ENCODE measurements around the gene HS3ST3A1. TPM values are rescaled to one million over a fixed set of nuclear protein-coding genes. Genes with fewer than 3 reads are reported as not detected.

The HS3ST3A1 gene
- total and polyA plus RNA-seq, 2 of the 8 experiments (the other 6 are each of a cell fraction or from before 2014, with no cell fraction given), result 5.4 to 5.7 TPM

DNA sequence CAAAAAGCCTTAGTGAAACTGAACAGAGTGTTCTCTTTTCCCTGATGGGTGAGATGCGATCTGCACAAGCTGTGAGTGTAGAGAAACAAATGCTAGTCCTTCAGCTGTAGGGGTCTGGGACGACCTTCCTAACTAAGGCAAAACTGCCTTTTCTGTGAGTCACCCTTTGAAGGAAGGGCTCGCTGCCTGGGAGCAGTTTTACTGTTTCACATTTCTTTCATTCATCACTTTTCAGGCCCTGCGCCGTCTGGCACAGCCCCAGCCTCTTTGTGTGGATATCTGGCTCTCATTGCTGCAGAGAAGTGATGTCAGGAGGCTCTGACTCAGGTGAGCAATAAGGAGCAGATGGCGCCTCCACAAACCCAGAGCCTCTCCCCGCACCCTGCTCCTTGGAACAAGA is 57.4 kb downstream of the HS3ST3A1 start:
- DNase-seq (ENCODE audit: low read depth in 1 of 2, low spot score in 2 of 2) (peak in 1 of 2 experiments; percentile 9), FAIRE-seq (no peak)
- H2AK5ac ChIP-seq (ENCODE audit: low read depth, low read length), result no peak overlapping the region
- H3K27me3 ChIP-seq (replicated peaks in 1 of 4; ENCODE audit: control insufficient read depth in 3 of 4, extremely low read depth in 1 of 4, insufficient read depth in 3 of 4, low read length in 3 of 4), result no peaks in the 10 kb centered on the region
- H3K4me3 ChIP-seq (ENCODE audit: extremely low read depth in 1 of 4, insufficient read depth in 2 of 4, low read depth in 3 of 4, low read length in 4 of 4), result no peak overlapping the region
- ChIA-PET POLR2A (ENCODE audit: partially characterized antibody) (no interaction called here), CTCF (ENCODE audit: partially characterized antibody) (interaction anchor here (1.0 kb wide), 1 partner anchor 10 kb away, joined by 3 read pairs; no protein-coding TSS in a partner anchor)
- no peak overlapping the region for H2BK15ac ChIP-seq (ENCODE audit: low read length)
- no peak overlapping the region for H3K18ac ChIP-seq (ENCODE audit: extremely low read depth, low read length)
- no peak overlapping the region for H3K4me2 ChIP-seq (ENCODE audit: insufficient read depth in 1 of 2, low read depth in 2 of 2, low read length in 2 of 2)
- no peaks in the 10 kb centered on the region for H4K20me1 ChIP-seq (replicated peaks in 1 of 2; ENCODE audit: control insufficient read depth in 1 of 2, insufficient read depth in 2 of 2, low read length in 2 of 2)
- no peak overlapping the region for H2BK5ac ChIP-seq (ENCODE audit: low read depth, low read length)
- H3K23me2 ChIP-seq (ENCODE audit: low read depth, low read length), result no peaks in the 10 kb centered on the region
- no peak overlapping the region for H3K14ac ChIP-seq (ENCODE audit: insufficient read length)
- H4K91ac ChIP-seq (replicated peaks; ENCODE audit: insufficient read length, low read length), result no peak overlapping the region
- H3K36me3 ChIP-seq (ENCODE audit: control insufficient read depth in 2 of 4, insufficient read depth in 4 of 4, low read length in 3 of 4), result no peaks in the 10 kb centered on the region; a peak in 2 of 8 replicates
- WGBS, 2 experiments (ENCODE audit: extremely low coverage in 1 of 2, insufficient coverage in 1 of 2, insufficient read length in 1 of 2, insufficient replicate concordance in 2 of 2, low coverage in 1 of 2, low lambda C conversion rate in 2 of 2, missing lambda C conversion rate in 1 of 2), result 89% methylated on average over 7 of the region's 7 CpGs; no CpG with 5 or more reads in 1 of the 2 experiments
- H3K4me1 ChIP-seq (replicated peaks in 1 of 4; ENCODE audit: control insufficient read depth in 3 of 4, insufficient read depth in 4 of 4, low read length in 3 of 4), result no peaks in the 10 kb centered on the region
- no peak overlapping the region for H2AFZ ChIP-seq (ENCODE audit: low read length)
- no peak overlapping the region for H3K56ac ChIP-seq (replicated peaks; ENCODE audit: insufficient read length, low read depth, low read length)
- no peak overlapping the region for H3K4ac ChIP-seq (replicated peaks; ENCODE audit: insufficient read length, low read depth, low read length)
- H2BK120ac ChIP-seq (replicated peaks; ENCODE audit: low read depth, low read length), result no peak overlapping the region
- H2BK12ac ChIP-seq (ENCODE audit: low read depth, low read length), result no peak overlapping the region
- H3K79me2 ChIP-seq (ENCODE audit: control insufficient read depth in 1 of 2, insufficient read depth in 2 of 2, low read length in 2 of 2), result no peaks in the 10 kb centered on the region
- no peak overlapping the region for H3K27ac ChIP-seq (ENCODE audit: low read depth, low read length)
- H2BK20ac ChIP-seq (ENCODE audit: low read length), result no peak overlapping the region
- H4K8ac ChIP-seq (ENCODE audit: extremely low read depth, insufficient read depth, low read length), result no peak overlapping the region
- no peak overlapping the region for H3K9ac ChIP-seq (replicated peaks in 1 of 4; ENCODE audit: extremely low read depth in 1 of 4, low read depth in 3 of 4, low read length in 3 of 4)
- H3K79me1 ChIP-seq (ENCODE audit: low read depth, low read length), result no peaks in the 10 kb centered on the region
- no peak overlapping the region for H4K5ac ChIP-seq (ENCODE audit: insufficient read length, low read depth, low read length)
- H3K23ac ChIP-seq (ENCODE audit: insufficient read length), result no peak overlapping the region
- no peaks in the 10 kb centered on the region for H3K9me3 ChIP-seq (ENCODE audit: insufficient read depth in 2 of 2, low read depth in 1 of 2, low read length in 1 of 2)
- no peak for TF ChIP-seq BRCA1 (IDR thresholded peaks at IDR 0.05; ENCODE audit: low read depth, low read length)
- TF ChIP-seq EZH2 (IDR thresholded peaks at IDR 0.05; ENCODE audit: low read depth, low read length, severe bottlenecking), result no peak
- TF ChIP-seq SAP30 (IDR thresholded peaks at IDR 0.05; ENCODE audit: insufficient read depth, insufficient replicate concordance, low read length), result no peak
- TF ChIP-seq CTBP2 (IDR thresholded peaks at IDR 0.05; ENCODE audit: borderline replicate concordance, insufficient read depth, insufficient read length, low read length), result no peak
